Activated CD4-positive, CD25-positive, alpha-beta regulatory T cell (primary cell): ENCODE results near the gene VAV3.
"Not testable (repeated sequence)": the region's sequence is repeated elsewhere in the genome, so short reads cannot be mapped to it uniquely, and the experiment has no call there.

Source experiments
- DNase-seq, 4 experiments: peaks; one replicate each; lab custom pipeline; 2025; lab: John Stamatoyannopoulos, UW

VAV3 gene

DNA sequence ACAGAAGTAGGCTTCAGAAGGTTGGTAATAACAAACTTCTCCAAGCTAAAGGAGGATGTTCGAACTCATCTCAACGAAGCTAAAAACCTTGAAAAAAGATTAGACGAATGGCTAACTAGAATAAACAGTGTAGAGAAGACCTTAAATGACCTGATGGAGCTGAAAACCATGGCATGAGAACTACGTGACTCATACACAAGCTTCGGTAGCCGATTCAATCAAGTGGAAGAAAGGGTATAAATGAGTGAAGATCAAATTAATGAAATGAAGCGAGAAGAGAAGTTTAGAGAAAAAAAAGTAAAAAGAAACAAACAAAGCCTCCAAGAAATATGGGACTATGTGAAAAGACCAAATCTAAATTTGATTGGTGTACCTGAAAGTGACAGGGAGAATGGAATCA is 231.6 kb downstream of the VAV3 start:
- DNase-seq = not testable (repeated sequence)

DNA sequence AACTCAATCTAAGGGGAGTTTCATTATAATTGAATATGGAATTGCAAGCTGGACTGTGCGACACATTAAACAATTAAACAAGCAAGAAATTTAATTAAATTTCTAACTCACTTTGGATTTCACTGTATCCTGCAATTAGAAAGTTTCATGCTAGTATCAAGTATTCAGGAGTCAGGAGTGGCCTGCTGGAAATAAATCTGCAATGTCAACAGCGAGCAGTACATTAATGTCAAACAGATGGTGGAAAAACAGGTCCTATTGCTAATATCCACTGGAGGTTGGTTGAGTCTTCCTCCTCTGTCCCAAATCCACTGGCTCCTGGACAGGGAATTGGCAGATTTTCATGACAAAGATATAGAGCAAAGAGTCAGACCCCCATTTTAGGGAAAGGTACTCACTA is 237.1 kb downstream of the VAV3 start:
- no peak for DNase-seq

DNA sequence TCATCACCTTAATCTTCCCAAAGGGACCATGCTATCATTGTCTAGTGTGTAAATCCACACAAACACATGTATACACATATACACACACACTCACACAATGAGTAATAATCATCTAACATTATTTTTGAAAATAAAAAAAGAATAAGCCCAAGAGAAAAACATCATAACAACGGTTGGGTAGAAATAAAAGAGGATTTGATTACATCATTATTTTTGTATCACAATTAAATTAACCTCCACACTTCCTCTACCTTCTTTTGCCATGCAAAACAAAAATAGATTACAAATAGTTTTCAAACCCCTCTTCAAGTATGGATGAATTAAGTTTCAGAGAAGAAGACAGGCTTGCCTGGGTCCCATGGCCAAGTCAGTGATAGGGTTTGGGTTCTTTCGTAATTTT is 238.1 kb downstream of the VAV3 start:
- no peak for DNase-seq

DNA sequence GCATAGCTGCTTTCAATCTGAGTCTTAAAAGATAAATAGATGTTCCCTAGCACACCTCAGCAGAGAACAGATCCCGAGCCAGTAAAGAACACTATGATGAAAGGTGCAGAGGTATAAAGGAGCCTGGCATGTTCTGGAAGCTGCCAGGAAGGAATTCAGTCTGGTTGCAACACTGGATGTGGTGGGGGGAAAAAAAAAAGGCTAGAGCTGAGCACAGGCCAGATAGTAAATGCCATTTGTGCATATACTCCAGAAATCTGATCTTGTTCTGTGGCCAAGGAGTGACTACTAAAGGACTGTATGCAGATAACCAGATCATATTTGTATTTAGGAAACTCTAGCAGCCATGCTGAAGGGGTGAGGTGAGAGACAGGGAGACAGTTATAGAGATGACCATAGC is 240.3 kb downstream of the VAV3 start:
- DNase-seq = no peak

DNA sequence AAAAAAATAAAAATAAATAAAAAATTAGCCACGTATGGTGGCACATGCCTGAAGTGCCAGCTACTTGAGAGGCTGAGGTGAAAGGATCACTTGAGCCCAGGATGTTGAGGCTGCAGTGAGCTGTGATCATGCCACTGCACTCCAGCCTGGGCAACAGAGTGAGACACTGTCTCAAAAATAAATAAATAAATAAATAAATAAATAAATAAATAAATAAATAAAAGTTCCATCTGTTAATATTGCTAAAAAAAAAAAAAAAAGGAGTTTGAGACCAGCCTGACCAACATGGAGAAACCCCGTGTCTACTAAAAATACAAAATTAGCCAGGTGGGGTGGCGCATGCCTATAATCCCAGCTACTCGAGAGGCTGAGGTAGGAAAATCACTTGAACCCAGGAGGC is 244.8 kb downstream of the VAV3 start:
- DNase-seq = not testable (repeated sequence)

DNA sequence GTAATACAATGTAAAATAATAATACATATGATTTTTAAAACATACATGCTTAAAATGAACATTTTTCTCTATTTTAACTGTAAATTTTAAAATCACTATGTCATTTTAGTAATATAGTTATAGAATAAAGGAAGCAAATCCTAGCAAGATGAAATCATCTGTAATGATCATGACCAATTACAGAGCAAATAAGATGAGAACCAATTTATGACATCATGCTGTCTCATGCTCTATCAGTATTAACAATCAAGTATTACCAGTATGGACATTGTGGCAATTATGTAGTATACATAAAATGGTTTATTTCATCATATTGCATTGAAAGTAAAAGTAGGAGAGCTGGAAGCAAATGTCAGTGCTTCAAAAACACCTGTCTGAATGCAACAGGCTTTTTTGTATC is 255.0 kb downstream of the VAV3 start:
- no peak for DNase-seq

DNA sequence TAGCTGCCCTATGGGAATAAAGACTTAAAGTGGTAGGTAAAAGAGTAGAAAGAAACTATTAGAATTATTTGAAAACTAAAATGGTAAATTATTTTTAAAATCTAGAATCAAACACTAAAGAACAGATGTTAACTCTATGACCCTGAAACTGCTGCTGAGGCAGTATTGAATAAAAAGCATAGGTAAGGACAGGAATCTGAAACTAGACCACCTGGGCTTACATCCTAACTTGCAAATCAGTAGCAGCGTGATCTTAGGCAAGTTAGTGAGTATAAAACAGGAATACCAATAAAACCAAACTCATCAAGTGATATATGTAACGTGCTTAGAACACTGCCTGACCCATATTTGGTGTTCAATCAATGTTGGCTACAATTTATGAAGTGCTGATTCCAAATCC is 257.9 kb downstream of the VAV3 start:
- DNase-seq = no peak

DNA sequence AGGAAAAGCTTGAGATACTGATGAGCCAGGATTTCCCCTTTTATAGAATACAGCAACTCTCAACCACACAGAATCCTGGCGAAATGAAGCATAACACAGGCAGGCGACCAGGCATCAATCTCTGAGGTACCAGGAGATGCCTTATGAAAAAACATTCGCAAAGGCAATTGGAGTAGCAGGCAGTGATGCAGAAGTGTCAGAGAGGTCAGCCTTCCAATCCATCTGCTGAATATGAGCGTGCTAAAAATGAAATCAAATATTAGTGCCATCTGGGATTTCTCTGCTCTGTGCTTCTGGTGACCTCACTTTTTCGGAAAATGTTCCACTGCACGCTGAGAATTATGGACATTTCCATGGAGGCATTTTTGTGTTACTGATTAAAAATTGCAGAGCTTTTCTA is 258.8 kb downstream of the VAV3 start:
- no peak for DNase-seq

DNA sequence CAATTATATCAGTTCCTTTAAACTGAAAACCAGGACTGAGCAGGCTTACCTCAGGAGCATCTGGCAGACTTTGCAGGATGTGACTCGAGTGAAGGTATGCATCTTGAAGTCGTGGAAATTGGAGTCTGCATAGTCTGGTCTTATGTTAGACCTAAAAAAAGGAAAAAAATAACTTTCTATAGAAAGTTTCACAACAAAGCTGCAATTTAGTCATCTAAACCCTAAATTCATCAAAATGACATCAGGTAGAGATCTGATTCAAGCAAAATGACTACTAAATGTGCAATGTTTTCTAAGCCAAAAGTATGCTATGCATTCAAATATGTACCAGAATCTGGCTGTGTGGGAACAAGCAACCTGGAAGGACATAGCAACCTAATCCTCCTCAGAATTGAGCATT is 260.1 kb downstream of the VAV3 start:
- no peak for DNase-seq

DNA sequence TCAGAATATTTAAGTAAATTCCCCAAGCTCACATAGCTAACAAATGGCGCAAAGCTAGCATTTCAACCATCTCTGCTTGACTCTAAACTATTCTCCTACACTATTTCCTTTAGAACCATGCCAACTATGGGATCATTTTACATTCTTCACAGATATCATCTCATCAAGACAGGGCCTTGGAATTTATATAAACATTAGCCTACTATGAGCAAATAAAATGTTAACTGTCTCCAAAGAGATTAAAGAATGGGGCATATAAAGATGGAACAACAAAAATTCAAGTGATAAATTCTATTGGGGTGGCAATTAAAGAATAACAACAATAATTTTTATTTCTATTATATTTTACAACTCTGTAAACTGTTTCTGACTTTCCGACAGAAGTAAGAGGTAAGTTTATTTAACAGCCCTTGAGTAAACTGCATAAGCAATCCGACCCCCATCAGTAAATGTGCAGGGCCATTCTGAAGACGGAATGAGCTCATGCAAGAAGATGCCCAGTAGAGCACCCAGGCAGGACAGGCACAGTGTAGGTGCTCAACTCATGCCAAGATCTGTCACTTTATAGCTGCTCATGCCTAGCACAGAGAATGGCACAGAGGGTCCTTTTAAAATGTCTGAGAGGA is 261.9 kb downstream of the VAV3 start:
- no peak for DNase-seq

DNA sequence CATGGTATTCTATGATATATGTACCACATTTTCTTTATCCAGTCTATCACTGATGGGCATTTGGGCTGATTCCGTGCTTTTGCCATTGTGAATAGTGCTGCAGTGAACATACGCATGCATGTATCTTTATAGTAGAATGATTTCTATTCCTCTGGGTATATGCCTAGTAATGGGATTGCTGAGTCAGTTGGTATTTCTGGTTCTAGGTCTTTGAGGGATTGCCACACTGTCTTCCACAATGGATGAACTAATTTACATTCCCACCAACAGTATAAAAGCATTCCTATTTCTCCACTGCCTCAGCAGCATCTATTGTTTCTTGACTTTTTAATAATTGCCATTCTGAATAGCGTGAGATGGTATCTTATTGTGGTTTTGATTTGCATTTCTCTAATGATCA is 264.3 kb downstream of the VAV3 start:
- not testable (repeated sequence) for DNase-seq

DNA sequence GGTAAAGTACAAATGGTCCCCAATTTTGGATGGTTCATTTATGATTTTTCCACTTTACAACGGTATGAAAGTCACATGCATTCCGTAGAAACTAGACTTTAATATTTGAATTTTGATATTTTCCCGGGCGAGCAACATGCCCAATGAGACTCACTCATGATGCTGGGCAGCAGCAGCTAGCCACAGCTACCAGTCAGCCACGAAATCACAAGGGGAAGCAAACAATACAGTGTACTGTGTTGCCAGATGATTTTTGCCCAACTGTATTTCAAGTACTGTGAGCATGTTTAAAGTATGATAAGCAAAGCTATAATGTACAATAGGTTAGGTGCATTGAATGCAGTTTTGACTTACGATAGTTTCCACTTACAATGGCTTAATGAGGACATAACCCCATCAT is 266.8 kb downstream of the VAV3 start:
- no peak for DNase-seq

DNA sequence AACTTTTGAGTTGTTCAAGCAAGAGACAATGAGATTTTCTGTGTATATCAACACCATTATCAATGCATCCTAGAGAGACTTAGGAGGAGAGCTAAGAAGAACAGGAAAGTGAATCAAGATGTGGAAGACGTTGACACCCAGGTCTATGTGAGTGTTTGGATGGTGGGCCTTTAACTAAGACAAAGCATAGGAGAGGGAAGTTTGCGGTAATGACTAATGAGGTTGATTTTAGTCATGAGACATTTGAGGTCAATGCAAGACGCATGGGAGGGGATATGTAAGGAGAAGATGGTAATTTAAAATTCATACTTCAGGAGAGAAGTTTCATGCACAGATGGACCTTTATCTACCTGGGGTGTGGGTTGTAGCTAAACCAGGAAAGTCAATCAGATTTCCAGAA is 269.6 kb downstream of the VAV3 start:
- no peak for DNase-seq

DNA sequence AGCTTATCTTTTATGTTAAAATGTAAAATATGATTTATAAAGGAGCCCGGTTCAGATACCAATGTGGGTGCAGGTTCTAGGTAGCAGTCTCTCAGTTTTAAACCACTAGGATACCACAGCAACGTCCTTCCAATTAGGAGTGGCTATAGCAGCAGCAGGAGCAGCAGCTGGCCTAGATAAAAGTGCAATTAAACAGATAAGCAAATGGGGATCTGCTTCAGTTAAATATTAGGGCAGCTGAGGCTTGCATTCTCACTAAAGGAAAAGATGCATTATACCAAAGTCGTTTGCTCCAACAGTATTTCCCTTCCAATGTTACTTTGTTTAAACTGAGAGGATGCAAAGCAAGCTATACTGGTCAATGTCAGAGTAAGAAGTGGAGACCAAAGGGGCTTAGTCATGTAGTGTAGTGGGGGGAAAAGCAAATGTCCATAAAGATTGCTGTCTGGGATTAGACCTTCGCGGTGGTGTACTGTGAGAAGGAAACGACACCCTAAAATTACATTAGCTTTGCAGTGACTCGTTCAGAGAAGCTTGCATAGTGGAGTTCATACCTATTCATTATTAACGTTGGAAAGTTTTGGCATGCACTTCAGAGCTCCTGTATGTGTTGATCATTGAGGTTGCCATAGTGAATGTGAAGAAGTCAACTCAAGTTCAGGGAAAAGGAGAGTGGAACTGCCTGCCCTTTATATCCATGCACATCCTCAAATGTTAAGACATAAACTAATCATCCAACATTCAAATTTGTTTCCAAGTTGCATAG is 272.2 kb downstream of the VAV3 start:
- DNase-seq = no peak

DNA sequence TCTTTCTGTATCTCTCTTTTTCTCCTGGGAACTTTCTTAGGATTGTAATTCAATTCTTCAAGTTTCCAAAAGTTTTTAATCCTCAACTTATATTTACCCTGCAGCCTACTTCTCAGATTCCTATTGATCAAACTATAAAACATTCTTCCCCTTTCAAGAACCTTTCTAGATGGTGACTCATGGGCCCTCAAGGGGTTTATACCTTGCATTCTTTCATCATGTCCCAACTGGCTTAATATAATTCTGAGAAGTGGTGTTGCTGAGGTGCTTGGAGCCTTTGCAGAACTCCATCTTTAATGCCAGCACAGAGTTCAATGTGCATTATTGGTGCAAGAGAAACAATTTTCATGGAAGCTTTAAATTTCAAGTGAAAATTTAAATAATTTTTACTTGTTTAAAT is 273.4 kb downstream of the VAV3 start:
- no peak for DNase-seq

DNA sequence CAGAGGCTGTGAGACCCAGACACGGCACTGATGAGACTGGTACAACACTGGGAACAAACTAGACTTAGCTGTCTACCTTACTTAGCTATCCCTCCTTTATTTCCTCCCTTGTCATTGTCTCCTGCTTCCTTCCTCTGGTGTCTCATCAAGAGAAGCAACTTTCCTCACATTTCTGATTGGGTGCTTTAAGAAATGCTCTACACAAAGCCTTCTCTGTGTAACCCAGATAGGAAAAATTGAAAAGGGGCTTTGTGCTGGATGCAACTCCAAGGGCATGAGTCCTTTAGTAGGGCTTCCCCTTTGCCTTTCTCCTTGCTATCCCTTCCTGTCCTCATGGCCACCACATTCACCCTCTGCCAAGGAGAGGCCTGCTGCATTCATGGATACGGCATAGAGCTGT is 274.5 kb downstream of the VAV3 start:
- no peak for DNase-seq

DNA sequence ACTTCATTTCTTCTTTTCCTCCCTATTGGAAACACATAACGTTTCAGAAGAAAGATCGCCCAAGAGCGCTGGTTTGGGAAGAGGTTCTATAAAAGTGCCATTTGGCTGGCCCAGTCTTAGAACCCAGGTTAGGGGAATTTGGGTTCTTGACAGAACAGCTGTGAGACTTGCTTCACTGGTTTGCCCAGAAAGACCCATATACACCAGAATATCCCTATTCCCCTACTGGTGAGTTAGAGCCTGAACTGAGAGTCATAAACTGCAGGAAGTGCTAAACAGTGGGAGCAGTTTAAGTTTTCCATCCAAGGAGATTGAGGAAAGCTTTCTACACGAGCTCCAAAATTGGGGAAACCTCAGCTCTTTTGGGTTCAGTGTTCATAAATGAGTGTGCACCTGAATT is 275.2 kb downstream of the VAV3 start:
- DNase-seq = no peak

DNA sequence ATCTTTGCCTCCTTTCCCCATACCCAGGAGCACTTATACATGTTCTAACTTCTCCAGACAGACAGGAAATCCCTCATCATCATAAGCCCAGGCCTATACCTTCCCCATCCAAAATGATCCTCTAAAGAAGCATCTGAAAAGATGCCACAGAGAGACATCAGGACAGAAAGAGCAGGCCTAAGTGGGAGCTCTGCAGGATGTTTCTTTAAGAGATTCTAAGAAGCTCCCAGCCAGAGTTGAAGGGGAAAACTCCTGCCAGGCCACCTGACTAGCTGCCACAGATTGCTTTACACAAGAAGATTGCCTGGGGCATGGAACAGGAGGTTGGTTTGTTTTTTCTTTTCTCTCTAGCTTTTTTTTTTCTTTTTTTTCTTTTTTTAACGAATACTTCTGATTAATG is 275.8 kb downstream of the VAV3 start:
- DNase-seq = no peak

DNA sequence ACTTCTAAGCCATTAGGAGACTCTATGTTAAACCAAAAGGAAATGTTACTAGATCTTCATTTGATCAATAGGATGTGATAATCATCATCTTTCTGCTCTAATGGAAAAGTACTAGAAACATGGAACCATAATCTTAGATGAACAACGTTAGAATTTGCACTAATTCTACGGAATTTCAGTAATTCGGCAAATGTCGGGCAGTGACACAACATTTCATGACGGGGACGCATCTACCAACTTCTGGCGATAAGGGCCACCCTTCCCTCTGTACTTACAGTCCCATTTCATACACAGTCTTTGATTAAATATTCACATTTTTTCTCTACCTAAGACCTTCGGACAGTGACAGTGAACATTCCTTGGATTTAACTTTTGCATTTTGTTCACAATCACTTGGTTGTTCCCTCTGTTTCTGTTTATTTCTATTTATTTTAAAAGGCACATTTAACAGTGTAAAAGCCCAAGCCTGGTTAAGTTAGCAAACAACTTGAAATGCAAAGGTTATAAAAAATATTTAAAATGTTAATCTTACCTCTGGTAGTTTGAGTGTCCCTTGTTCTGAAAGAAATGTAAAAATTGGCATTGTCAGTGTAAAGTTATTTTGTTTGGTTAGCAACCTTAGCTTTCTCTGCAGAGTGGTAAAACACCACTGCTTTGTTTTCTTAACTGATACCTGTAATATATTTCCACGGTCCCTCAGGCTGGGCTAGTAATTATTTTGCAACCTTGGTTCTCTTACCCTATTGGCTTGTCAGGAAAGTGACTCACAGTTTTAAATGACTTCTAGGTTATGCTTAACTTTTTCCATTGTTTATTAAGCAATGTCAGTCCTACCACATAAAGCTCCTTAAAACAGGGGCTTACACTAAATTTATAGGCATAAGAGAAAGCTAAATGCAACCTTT is 276.9 kb downstream of the VAV3 start:
- no peak for DNase-seq

DNA sequence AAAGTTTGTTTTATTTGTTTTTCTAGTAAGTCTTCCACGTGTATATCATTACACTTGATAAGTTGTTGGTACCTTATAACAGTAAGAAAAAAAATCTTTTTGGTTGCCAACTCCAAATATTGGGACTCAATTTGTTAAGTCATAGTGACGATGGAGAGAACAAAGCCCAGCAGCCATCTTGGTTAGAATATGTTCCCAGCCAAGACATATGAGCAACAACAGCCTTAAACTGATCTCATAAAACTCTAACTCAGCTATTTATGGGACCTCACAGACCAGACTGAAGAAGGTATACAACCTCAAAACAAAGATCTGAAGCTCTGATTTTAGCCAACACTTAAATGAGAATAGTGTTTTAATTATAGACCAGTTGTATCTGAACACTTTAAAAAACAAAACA is 281.3 kb downstream of the VAV3 start:
- no peak for DNase-seq

DNA sequence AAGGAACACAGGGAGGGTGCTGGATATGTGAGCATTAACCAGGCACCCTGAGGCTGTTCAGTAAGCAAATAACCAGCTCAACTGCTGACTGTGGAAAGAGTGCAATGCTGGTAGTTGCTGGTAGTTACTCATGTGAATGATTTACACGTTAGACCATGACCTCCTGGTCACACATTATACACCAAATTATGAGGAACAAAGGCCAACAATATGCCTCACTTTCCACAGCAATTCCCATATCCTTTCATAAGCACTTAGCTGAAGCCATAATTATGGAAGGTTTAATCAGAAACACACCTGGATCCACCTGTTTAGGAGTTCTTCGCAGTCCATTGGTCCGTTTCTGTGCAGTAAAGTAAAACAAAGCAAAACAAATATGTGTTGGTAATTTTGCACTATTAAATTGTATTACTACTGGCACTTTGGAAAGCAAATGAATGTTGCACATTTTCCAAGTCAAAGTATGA is 281.8 kb downstream of the VAV3 start:
- DNase-seq = no peak

DNA sequence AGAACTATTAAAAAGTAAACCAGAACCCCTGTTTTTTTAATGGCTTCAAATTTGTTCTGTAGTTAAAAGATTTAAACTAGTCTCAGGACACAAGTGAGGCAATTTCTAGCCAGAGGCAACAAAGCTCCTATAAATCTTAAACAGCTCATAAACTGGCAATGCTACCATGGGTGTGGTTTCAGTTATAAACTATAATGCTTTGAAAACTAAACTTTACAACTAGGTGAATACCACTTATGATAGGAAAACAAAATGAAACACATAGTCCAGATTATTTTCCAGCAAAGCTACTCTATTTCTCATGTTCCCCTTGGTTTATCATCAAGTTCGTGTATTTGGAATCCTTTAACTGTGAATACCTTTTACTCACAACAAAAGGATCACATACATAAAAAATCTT is 282.5 kb downstream of the VAV3 start:
- no peak for DNase-seq

DNA sequence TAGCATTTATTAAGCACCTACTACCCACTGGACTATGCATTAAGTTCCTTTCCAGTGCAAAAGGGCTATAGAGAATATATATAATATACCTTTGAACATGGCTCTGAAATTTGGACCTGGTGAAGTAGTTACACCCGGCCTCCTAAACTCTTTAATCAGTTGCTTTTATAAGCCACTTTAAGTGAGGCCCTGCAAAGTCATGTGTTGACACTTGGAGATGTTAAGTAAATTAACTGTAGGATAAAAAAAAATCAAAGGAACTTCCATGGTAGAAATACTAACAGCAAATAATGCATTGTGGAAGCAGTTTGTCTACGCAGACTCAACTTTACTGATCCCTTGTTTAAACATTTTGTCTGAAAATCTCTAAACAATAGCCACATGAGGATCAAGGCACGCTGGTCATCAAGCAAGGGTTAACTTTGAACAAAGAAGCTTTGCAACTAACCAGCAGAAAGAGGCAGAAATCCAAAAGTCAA is 283.9 kb downstream of the VAV3 start:
- no peak for DNase-seq
